IMR-90 (cell line): ENCODE results near the gene ELANE. TPM values are rescaled to one million over a fixed set of nuclear protein-coding genes. Genes with fewer than 3 reads are reported as not detected.

Experiments used
- ATAC-seq: fragments of 200-7000 bp; cut with Tn5 transposase; 2 replicates; pipeline ENCODE4 v1.9.1; 2020; ENCODE audit warnings: low read depth, mild to moderate bottlenecking, moderate library complexity
- BruUV-seq: library from RNA; stranded (reverse); fragments of 400-500 nt; replicated peaks from 2 replicates; lab custom pipeline; 2021; lab: Mats Ljungman, UMichigan
- CTCF ChIA-PET: fragments of 300-600 bp; formaldehyde crosslinking; extraction: SDS; loops from one replicate; lab custom pipeline; 2021; ENCODE audit warnings: antibody characterized with exemption; lab: Yijun Ruan, JAX
- POLR2A ChIA-PET: fragments of 300-600 bp; sonication (Branson Sonifier 250); formaldehyde crosslinking; loops from one replicate; lab custom pipeline; 2022; ENCODE audit warnings: antibody characterized with exemption; ENCODE audit not compliant: unreplicated experiment; lab: Charles Lee
- DNase-seq: peaks from one replicate; pipeline ENCODE4 v3.0.0; 2013
- H2AFZ ChIP-seq: replicated peaks from 2 replicates; pipeline ENCODE3; 2013; ENCODE audit warnings: low read length, mild to moderate bottlenecking; ENCODE audit not compliant: poor library complexity
- H2AK5ac ChIP-seq: 2 replicates; pipeline ENCODE4 v1.6.1; 2013; ENCODE audit warnings: low read depth, low read length, inconsistent platforms
- H2AK9ac ChIP-seq: replicated peaks from 2 replicates; pipeline ENCODE3; 2013; ENCODE audit warnings: mild to moderate bottlenecking, low read depth, low read length, moderate library complexity; ENCODE audit not compliant: poor library complexity
- H2BK120ac ChIP-seq: 2 replicates; pipeline ENCODE4 v1.6.1; 2013; ENCODE audit warnings: low read depth, low read length, inconsistent platforms
- H2BK15ac ChIP-seq: 3 replicates; pipeline ENCODE4 v1.6.1; 2013; ENCODE audit warnings: low read depth, low read length, inconsistent platforms
- H2BK20ac ChIP-seq: 2 replicates; pipeline ENCODE4 v1.6.1; 2013; ENCODE audit warnings: low read depth, mild to moderate bottlenecking, inconsistent platforms, low read length, moderate library complexity
- H2BK5ac ChIP-seq: 2 replicates; pipeline ENCODE4 v1.6.1; 2013; ENCODE audit warnings: mild to moderate bottlenecking, low read depth, low read length, inconsistent platforms; ENCODE audit not compliant: poor library complexity, severe bottlenecking
- H3K14ac ChIP-seq: replicated peaks from 2 replicates; pipeline ENCODE4 v1.6.1; 2013; ENCODE audit warnings: low read depth, low read length, inconsistent platforms
- H3K18ac ChIP-seq: 2 replicates; pipeline ENCODE4 v1.6.1; 2013; ENCODE audit warnings: low read depth, low read length, control low read depth
- H3K23ac ChIP-seq: 2 replicates; pipeline ENCODE4 v1.6.1; 2013; ENCODE audit warnings: low read depth, low read length, inconsistent platforms
- H3K27ac ChIP-seq: 2 replicates; pipeline ENCODE4 v1.5.1; 2013; ENCODE audit warnings: mild to moderate bottlenecking, control low read depth, low read length; ENCODE audit not compliant: insufficient read depth
- H3K27me3 ChIP-seq: 2 replicates; pipeline ENCODE4 v1.6.1; 2013; ENCODE audit warnings: low read length; ENCODE audit not compliant: control insufficient read depth, insufficient read depth
- H3K36me3 ChIP-seq: 2 replicates; pipeline ENCODE4 v1.6.1; 2013; ENCODE audit warnings: low read length, mixed read lengths; ENCODE audit not compliant: control insufficient read depth, insufficient read depth
- H3K4ac ChIP-seq: 2 replicates; pipeline ENCODE4 v1.6.1; 2013; ENCODE audit warnings: low read depth, low read length, inconsistent platforms
- H3K4me1 ChIP-seq: 2 replicates; pipeline ENCODE4 v1.6.1; 2013; ENCODE audit warnings: low read length, mixed read lengths; ENCODE audit not compliant: control insufficient read depth, insufficient read depth
- H3K4me2 ChIP-seq: 2 replicates; pipeline ENCODE4 v1.6.1; 2013; ENCODE audit warnings: low read depth, mild to moderate bottlenecking, control low read depth, low read length, moderate library complexity
- H3K4me3 ChIP-seq: 2 replicates; pipeline ENCODE4 v1.5.1; 2013; ENCODE audit warnings: low read depth, mild to moderate bottlenecking, control low read depth, low read length, moderate library complexity; ENCODE audit not compliant: insufficient read depth
- H3K56ac ChIP-seq: 2 replicates; pipeline ENCODE4 v1.6.1; 2013; ENCODE audit warnings: low read length, inconsistent platforms; ENCODE audit not compliant: insufficient read depth; ENCODE audit errors: extremely low read depth
- H3K79me1 ChIP-seq, 2 experiments: 2 replicates each; pipeline ENCODE4 v1.6.1; 2013; ENCODE audit warnings: low read length in 2 of 2, inconsistent platforms in 1 of 2, low read depth in 1 of 2
- H3K9ac ChIP-seq: 2 replicates; pipeline ENCODE4 v1.6.1; 2013; ENCODE audit warnings: low read depth, low read length, control low read depth
- H3K9me1 ChIP-seq: 2 replicates; pipeline ENCODE4 v1.6.1; 2013; ENCODE audit warnings: low read length, inconsistent platforms; ENCODE audit not compliant: insufficient read depth
- H3K9me3 ChIP-seq: 2 replicates; pipeline ENCODE4 v1.6.1; 2013; ENCODE audit warnings: low read length; ENCODE audit not compliant: control insufficient read depth, insufficient read depth
- H4K20me1 ChIP-seq: 2 replicates; pipeline ENCODE4 v1.6.1; 2013; ENCODE audit warnings: low read length, inconsistent platforms; ENCODE audit not compliant: insufficient read depth
- H4K5ac ChIP-seq: 2 replicates; pipeline ENCODE4 v1.6.1; 2013; ENCODE audit warnings: mild to moderate bottlenecking, low read depth, low read length, control low read depth
- H4K8ac ChIP-seq, 2 experiments: 2 replicates each; pipeline ENCODE4 v1.6.1; 2013; ENCODE audit warnings: low read depth in 2 of 2, low read length in 2 of 2, control low read depth in 1 of 2, inconsistent platforms in 1 of 2
- H4K91ac ChIP-seq: 2 replicates; pipeline ENCODE4 v1.6.1; 2013; ENCODE audit warnings: low read depth, low read length, inconsistent platforms; ENCODE audit not compliant: insufficient read depth
- BHLHE40 ChIP-seq: fragments of 150-350 bp; IDR thresholded peaks from 2 replicates; pipeline ENCODE4 v1.6.1; 2016; ENCODE audit warnings: mild to moderate bottlenecking, low read depth, low read length
- CEBPB ChIP-seq: IDR thresholded peaks from 2 replicates; pipeline ENCODE4 v1.6.1; 2012; ENCODE audit warnings: low read depth, low read length, improper control_type of control experiment
- CHD1 ChIP-seq: IDR thresholded peaks from 2 replicates; pipeline ENCODE4 v1.6.1; 2012; ENCODE audit warnings: low read depth, low read length, improper control_type of control experiment
- FOS ChIP-seq: fragments of 150-350 bp; IDR thresholded peaks from 2 replicates; pipeline ENCODE4 v1.6.1; 2016; ENCODE audit warnings: low read depth, low read length
- MAFK ChIP-seq: IDR thresholded peaks from 2 replicates; pipeline ENCODE4 v1.6.1; 2012; ENCODE audit warnings: low read depth, low read length, improper control_type of control experiment
- MAZ ChIP-seq: IDR thresholded peaks from 2 replicates; pipeline ENCODE4 v1.6.1; 2012; ENCODE audit warnings: low read depth, mild to moderate bottlenecking, low read length, improper control_type of control experiment, moderate library complexity, borderline replicate concordance
- MXI1 ChIP-seq: IDR thresholded peaks from 2 replicates; pipeline ENCODE4 v1.6.1; 2012; ENCODE audit warnings: low read depth, mild to moderate bottlenecking, low read length, moderate library complexity, borderline replicate concordance
- NFE2L2 ChIP-seq: fragments of 150-350 bp; IDR thresholded peaks from 2 replicates; pipeline ENCODE4 v1.6.1; 2016; ENCODE audit warnings: low read depth, mild to moderate bottlenecking, low read length
- POLR2A ChIP-seq: IDR thresholded peaks from 2 replicates; pipeline ENCODE4 v1.6.1; 2012; ENCODE audit warnings: mild to moderate bottlenecking, low read depth, low read length
- RAD21 ChIP-seq: IDR thresholded peaks from 2 replicates; pipeline ENCODE4 v1.6.1; 2012; ENCODE audit warnings: low read length, improper control_type of control experiment
- RCOR1 ChIP-seq: IDR thresholded peaks from 2 replicates; pipeline ENCODE4 v1.6.1; 2012; ENCODE audit warnings: mild to moderate bottlenecking, low read length, improper control_type of control experiment; ENCODE audit not compliant: insufficient replicate concordance
- RFX5 ChIP-seq: IDR thresholded peaks from 2 replicates; pipeline ENCODE4 v1.8.0; 2012; ENCODE audit warnings: low read depth, mild to moderate bottlenecking, low read length, moderate library complexity
- SMC3 ChIP-seq: fragments of 150-350 bp; IDR thresholded peaks from 2 replicates; pipeline ENCODE4 v1.6.1; 2016; ENCODE audit warnings: low read depth, mild to moderate bottlenecking, antibody characterized with exemption, low read length, moderate library complexity
- WGBS, 2 experiments: methylation state at CpG; one replicate each; pipeline versions ENCODE4 v1.1.5 to v1.1.7; 2013; ENCODE audit warnings: missing lambda C conversion rate in 2 of 2; ENCODE audit not compliant: insufficient read length in 1 of 2; ENCODE audit errors: extremely low coverage in 2 of 2; 5-methylcytosine and 5-hydroxymethylcytosine counted together
- dilution Hi-C: fragments of 300-500 bp; cut with HindIII; formaldehyde crosslinking; loops from one replicate; pipeline ENCODE4 v1.14.3; 2018; ENCODE audit warnings: low sequenced_read_pairs; ENCODE audit not compliant: unreplicated experiment
- in situ Hi-C: fragments of 300-500 bp; cut with MboI; formaldehyde crosslinking; loops from 3 replicates; pipeline ENCODE4 v1.14.3; 2019; ENCODE audit warnings: low sequenced_read_pairs, inconsistent platforms, mixed read lengths
- intact Hi-C: fragments of 100-400 bp; cut with micrococcal nuclease; formaldehyde crosslinking; loops from 2 replicates; pipeline ENCODE4 v1.10.0; 2022
- polyA plus RNA-seq, 3 experiments: library from polyadenylated mRNA; depleted of rRNA; stranded (reverse); fragments of >200 nt; gene quantifications; 2 replicates each; pipeline ENCODE4 v1.2.3, GENCODE V29; 2012; ENCODE audit warnings: low replicate concordance in 1 of 3
- total RNA-seq: library from RNA; depleted of rRNA; stranded (reverse); fragments of >200 nt; gene quantifications from 2 replicates; pipeline ENCODE4 v1.2.3, GENCODE V29; 2012
- TF ChIP-seq, protein P1 (sequence below): fragments of 150-350 bp; IDR thresholded peaks from 2 replicates; pipeline ENCODE4 v1.6.1; 2016; ENCODE audit warnings: low read depth, mild to moderate bottlenecking, low read length, moderate library complexity, borderline replicate concordance
- TF ChIP-seq, protein P2 (sequence below): fragments of 150-350 bp; IDR thresholded peaks from 2 replicates; pipeline ENCODE4 v1.6.1; 2017; ENCODE audit warnings: mild to moderate bottlenecking, antibody characterized with exemption, low read length, low read depth

The ELANE gene
- total and polyA plus RNA-seq, 2 of the 4 experiments (the other 2 are of a cell fraction), result 0.27 TPM; not detected in 1

DNA sequence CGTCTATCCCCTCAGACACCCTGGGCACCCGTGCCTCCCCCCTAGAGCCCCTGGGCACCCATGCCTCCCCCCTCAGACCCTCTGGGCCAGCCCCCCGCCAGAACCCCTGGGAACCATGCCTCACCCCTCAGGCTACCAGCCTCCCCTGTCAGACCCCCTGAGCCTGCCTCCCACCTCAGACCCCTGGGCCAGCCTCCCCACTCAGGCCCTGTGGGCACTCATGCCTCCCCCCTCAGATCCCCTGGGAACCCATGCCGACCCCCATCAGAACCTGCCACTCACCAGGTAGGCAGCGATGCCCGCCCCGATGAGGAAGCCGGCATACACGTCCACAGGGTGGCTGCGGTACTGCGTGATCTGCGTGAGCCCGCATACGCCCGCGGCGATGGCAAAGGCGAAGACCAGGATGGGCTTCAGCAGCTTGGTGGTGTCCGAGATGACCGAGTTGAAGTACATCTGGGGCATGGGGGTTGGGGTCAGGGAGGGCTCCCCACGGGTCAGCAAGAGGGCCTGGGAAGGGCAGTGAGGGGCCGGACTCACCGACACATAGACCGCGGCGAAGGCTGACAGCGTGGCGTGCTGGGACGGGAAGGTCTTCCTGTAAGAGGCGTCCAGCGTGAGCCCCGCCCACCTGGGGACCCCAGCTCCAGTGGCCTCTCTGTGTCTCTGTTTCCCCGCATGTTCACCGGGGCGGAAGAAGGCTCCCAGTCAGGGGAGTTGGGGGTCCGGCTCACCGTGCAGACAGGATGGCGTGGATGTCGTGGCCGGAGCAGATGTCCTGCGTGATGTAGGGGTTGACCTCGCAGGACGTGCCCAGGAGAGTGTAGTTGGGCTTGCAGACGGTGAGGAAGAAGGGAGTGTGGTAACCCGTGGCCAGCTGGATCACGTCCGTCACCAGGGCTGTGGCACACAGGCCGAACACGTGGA is 37.7 kb upstream of the ELANE start:
- no peaks in the 10 kb centered on the region for H3K4me1 ChIP-seq
- H3K27ac ChIP-seq, result no peak overlapping the region
- peak overlapping the region; percentile 23 for H2AK9ac ChIP-seq
- no peak overlapping the region for H2BK5ac ChIP-seq
- intact Hi-C loops, result loop anchor here (1.0 kb wide), 1 partner anchor 36 kb away; no protein-coding TSS in a partner anchor
- no peak overlapping the region for H2BK20ac ChIP-seq
- DNase-seq (no peak), ATAC-seq (no peak; the same call in 1 of the 2 replicates)
- H3K79me1 ChIP-seq, result peaks cover 8 to 13% of the 10 kb centered on the region in 2 experiments; a peak in 3 of 4 replicates
- in situ Hi-C loops, result no loop called here
- no peak overlapping the region for H3K56ac ChIP-seq
- H2BK15ac ChIP-seq, result no peak overlapping the region
- H3K4ac ChIP-seq, result no peak overlapping the region
- whole genome bisulfite sequencing, 2 experiments, result 91% methylated on average over 33 of the region's 49 CpGs; no CpG with 5 or more reads in 1 of the 2 experiments
- H3K36me3 ChIP-seq, result peaks cover 52% of the 10 kb centered on the region
- H3K9me1 ChIP-seq, result no peaks in the 10 kb centered on the region
- H3K23ac ChIP-seq, result no peak overlapping the region
- no peak overlapping the region for H4K91ac ChIP-seq
- no peak overlapping the region for H3K14ac ChIP-seq
- H3K4me2 ChIP-seq, result no peak overlapping the region
- POLR2A ChIA-PET, result no interaction called here
- CTCF ChIA-PET, result no interaction called here
- H2AFZ ChIP-seq, result peak overlapping the region; percentile 49
- no peaks in the 10 kb centered on the region for H3K9me3 ChIP-seq
- H2AK5ac ChIP-seq, result no peak overlapping the region
- H4K5ac ChIP-seq, result no peak overlapping the region
- dilution Hi-C loops, result no loop called here
- H3K9ac ChIP-seq, result no peak overlapping the region
- no peak overlapping the region for H2BK120ac ChIP-seq
- peaks cover 32% of the 10 kb centered on the region for H4K20me1 ChIP-seq
- no TSS peak for BruUV-seq
- no peak overlapping the region; a peak in 1 of 4 replicates for H4K8ac ChIP-seq
- H3K18ac ChIP-seq, result no peak overlapping the region
- no peak overlapping the region for H3K4me3 ChIP-seq
- no peaks in the 10 kb centered on the region for H3K27me3 ChIP-seq
- no peak for TF ChIP-seq NFE2L2
- no peak for TF ChIP-seq MXI1
- TF ChIP-seq CHD1, result no peak
- TF ChIP-seq BHLHE40, result no peak
- TF ChIP-seq POLR2A, result no peak
- TF ChIP-seq MAFK, result no peak
- TF ChIP-seq, protein P1, sequence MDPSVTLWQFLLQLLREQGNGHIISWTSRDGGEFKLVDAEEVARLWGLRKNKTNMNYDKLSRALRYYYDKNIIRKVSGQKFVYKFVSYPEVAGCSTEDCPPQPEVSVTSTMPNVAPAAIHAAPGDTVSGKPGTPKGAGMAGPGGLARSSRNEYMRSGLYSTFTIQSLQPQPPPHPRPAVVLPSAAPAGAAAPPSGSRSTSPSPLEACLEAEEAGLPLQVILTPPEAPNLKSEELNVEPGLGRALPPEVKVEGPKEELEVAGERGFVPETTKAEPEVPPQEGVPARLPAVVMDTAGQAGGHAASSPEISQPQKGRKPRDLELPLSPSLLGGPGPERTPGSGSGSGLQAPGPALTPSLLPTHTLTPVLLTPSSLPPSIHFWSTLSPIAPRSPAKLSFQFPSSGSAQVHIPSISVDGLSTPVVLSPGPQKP, result no peak
- TF ChIP-seq MAZ, result no peak
- TF ChIP-seq SMC3, result no peak
- no peak for TF ChIP-seq RFX5
- TF ChIP-seq RAD21, result no peak
- no peak for TF ChIP-seq FOS
- TF ChIP-seq CEBPB, result no peak
- no peak for TF ChIP-seq RCOR1
- TF ChIP-seq, protein P2, sequence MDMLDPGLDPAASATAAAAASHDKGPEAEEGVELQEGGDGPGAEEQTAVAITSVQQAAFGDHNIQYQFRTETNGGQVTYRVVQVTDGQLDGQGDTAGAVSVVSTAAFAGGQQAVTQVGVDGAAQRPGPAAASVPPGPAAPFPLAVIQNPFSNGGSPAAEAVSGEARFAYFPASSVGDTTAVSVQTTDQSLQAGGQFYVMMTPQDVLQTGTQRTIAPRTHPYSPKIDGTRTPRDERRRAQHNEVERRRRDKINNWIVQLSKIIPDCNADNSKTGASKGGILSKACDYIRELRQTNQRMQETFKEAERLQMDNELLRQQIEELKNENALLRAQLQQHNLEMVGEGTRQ, result no peak
